EL (cell line): ENCODE measurements around the gene ARHGAP32.

Source experiments
- DNase-seq: peaks from one replicate; pipeline ENCODE4 v3.0.0-alpha.2; 2016

ARHGAP32 gene

GRCh38 chr11:128948583-128948982 is 243.5 kb downstream of the ARHGAP32 start:
- no peak for DNase-seq

GRCh38 chr11:128947773-128948172 is 244.4 kb downstream of the ARHGAP32 start:
- no peak for DNase-seq

GRCh38 chr11:128946648-128947047 is 245.5 kb downstream of the ARHGAP32 start:
- DNase-seq = no peak

- DNase-seq = no peak
Measured at GRCh38 chr11:128943428-128943976, 248.6 kb downstream of the ARHGAP32 start.

DNA sequence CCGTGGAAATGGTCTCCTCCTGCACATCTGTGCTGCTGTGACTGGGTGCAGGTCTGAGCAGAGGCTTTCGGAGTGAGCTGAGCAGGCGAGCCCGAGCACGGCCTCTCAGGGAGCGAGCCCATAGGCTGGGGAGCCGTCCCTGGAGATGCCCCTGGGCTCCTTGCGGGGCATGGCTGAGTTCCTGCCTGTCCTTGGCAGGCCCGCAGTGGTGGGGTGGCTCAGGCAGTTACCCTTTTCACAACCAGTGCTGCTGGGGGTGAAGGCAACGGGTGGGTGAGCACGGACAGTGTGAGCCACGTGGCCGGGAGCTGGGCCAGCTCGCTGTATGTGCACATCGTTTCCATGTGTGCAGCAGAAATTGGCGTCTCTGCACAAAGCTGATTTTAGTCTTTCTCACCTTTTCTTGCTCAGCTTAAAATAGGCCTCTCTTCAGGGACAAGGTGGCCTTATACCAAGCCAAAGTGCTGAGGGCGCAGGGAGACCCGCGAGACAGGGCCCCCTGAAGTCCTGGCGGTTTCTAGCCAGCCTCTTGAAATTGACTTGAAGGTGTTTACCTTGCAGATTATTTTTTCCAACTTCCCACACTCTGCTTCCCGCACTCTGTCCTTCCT is 249.2 kb downstream of the ARHGAP32 start, which contains the start of gene TP53AIP1:
Gene TP53AIP1, minus strand, starts transcription at position 55 of the 611 bp plus-strand sequence. CDS start 5,053 bp downstream, outside the sequence.
- no peak for DNase-seq

DNA sequence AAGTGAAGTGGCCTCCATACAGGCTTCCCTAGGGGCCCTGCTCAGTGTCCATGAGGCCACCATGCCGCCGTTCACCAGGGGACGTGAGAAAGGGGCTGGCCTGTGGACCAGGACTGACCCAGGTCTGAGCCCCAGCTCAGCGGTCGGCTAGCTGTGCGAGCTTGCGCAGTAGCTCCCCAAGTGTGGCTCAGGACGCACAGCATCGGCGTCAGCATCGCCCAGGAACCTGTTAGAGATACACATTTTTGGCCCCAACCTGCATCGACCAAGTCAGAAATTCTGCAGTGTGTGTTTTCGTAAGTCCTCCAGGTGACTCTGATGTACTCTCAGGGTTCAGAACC is 249.9 kb downstream of the ARHGAP32 start:
- no peak for DNase-seq

DNA sequence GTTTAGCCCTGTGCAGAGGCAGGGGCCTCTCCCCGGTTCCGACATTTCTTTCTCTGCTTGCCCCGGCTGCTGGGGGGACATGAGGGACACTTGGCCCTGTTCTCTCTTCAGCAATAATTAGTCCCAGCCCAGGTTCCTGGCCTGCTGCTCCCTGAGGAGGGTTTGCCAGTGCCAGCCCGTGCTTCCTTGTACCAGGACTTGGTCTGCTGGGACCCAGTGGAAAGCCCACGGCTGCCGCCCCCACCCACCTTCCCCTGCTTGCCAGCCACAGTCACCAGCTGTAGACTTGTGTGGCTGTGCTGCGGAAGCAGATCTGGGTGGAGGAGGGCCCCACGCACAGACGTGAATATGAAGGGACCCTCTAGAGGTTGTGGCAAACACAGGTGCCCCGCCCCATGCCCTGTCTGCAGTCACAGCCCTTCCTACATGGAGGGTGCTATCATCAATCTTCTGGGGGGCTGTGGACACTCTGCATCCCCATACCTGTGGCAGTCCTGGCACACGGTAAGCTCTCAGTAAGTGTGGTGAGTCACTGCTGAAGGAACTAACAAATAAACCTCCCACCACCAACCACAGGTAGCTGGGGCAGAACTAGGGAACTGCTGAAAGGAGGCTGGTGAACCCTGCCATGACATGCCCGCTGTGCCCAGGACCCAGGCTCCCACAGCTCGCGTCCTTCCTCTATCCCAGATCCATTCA is 250.4 kb downstream of the ARHGAP32 start:
- DNase-seq = no peak

DNA sequence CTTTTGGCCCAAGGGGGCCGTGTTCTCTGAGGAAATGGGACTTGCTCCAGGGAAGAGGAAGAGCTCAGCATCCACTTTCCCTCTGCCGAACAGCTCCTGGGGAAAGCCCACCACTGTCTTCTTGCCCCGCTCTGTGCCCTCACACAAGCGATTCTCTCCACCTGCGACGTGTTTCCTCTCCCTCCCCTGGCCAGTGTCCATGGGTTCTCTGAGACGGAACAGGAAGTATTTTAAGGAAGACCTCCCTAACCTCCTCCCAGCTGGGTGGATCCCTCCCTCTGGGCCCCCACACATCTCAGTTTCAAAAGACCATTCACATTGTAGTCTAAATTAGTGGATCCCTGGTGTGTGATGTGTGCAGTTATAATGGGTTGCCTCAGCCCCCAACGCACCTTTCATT is 251.0 kb downstream of the ARHGAP32 start:
- DNase-seq = no peak

- DNase-seq = no peak
Measured at GRCh38 chr11:128940603-128941002, 251.5 kb downstream of the ARHGAP32 start.

GRCh38 chr11:128940156-128940555 is 252.0 kb downstream of the ARHGAP32 start:
- DNase-seq = no peak

GRCh38 chr11:128939591-128939990 is 252.5 kb downstream of the ARHGAP32 start:
- no peak for DNase-seq

DNA sequence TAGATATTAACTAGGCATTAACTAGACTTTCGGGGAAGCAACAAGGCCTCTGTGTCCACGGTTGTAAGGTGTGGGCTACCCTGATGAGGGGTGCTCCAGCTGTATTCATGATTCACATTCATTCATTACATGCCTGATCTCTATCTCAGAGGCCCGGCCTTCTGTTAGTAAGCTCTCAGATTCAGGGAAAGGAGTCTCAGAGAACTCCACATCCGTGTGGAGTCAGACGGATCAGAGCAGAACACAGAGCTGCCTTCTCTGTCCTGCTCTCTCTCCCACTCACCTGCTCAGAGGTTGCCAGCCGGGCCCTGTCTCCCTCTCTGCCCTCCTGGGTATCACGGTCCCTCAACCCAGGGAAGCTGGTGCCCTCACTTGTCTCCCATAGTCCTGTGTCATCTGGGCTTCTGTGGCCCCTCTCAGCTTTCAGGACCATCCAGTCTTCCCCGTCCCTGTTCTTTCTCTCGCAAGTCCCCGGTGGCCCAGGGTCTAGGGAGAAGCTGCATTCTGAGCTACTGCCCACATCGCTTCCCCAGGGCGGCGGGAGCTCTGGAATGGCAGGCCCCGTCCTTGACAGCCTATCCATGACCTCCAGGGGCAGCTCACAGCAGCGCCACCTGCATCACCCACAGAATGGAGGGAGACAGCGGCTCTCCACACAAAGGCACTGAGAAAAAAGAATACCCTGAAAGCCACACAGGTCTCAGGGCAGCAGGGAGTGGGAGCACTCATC is 253.8 kb downstream of the ARHGAP32 start:
- DNase-seq = no peak

GRCh38 chr11:128937480-128937879 is 254.6 kb downstream of the ARHGAP32 start:
- no peak for DNase-seq

DNA sequence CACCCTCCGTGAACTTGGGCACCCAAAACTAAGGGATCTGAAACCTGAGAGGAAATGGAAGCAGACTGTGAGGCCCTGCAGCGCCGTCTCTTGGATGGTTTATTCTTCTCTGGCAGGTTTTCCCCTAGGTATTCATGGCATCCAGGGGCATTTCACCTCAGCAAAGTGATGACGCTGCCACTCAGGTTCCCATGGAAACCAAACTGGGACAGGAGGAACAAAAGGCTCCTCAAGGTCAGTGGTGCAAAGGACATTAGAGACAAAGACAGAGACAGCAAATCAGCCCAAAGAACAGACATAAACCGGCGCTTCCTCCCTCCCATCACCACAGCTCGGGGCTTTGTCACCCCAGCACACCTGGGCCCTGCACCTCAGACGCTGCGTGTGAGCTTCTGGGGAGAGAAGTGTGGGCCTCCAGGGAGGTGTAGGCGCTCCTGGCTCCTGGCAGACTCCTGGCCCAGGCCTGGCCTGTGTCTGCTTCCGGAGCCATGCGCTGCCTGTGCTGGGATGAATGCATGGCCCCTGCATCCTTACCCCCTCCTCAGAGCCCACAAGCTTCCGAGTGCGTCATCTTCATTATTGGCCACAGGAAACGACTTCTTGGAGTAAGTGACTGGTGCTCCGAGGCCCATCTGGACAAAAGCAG is 255.4 kb downstream of the ARHGAP32 start:
- no peak for DNase-seq

DNA sequence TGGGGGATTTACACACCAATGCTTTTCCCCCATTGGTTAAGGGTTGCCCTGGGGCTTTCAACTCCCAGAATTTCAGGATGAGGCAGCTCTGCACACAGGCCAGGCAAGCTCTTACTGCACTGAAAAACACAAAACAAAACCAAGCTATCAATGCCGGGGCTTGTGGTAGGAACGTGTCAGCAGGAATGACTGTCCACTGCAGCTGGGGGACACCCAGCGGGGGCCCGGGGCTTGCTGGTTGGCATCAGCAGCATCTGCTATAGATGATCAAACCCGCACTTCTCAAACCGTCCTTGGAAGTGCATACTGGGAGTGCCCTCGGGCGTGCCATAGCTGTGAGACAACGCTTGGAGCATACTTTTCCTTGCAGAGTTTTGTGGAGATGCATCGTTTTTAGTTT is 257.2 kb downstream of the ARHGAP32 start:
- no peak for DNase-seq

DNA sequence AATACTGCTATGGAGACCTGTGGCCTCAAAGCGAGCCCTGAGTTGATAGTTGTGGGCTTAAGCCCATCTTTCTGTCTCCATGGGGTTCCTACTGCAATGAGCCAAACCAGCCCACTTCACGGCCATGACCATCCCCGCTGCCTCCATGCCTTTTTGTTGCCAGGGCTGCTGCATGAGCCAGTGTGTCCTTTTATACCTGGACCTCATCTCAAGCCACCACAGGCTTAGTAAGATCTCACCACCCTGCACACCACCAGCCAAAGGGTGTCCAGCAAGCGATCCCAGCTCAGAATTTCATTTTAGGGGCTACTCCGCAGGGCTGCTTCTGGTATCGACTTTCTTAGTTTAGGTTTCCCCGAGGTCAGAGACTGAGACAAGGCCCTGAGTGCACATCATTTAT is 257.8 kb downstream of the ARHGAP32 start:
- DNase-seq = no peak

- no peak for DNase-seq
Measured at GRCh38 chr11:128933481-128934178, 258.5 kb downstream of the ARHGAP32 start.

DNA sequence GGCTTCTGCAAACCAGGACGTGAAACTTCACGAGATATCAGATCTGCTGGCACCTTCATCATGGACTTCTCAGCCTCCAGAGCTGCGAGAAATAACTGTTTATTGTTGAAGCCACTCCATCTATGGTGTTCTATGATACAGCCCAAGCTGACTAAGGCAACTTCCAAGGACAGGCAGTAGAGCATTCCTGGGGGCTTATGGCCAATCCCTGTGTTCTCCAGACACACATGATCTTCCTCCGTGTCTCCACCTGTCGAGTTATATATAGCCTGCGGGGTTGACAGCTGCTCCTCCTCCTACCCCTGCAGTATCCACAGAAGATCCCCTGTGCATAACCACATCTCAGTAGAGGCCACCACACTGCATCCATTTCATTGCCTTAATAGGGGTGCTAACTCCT is 260.5 kb downstream of the ARHGAP32 start:
- no peak for DNase-seq

DNA sequence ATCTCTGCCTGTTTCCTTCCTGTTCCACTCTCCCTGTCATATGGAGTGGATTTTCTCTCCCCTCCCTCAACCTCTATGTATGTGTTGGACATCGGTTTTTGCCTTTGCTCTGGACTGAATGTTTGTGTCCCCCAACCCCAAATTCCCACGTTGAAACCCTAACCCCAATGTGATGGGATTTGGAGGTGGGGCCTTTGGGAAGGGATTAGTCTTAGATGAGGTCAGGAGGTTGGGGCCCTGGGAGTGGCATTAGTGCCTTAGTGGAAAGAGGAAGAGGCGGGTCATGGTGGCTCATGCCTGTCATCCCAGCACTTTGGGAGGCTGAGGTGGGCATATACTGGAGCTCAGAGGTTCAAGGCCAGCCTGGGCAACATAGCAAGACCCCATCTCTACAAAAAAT is 261.1 kb downstream of the ARHGAP32 start:
- DNase-seq = no peak

- peak; percentile 51 for DNase-seq
Measured at GRCh38 chr11:128929991-128930390, 262.1 kb downstream of the ARHGAP32 start.

GRCh38 chr11:128929468-128929867 is 262.7 kb downstream of the ARHGAP32 start:
- no peak for DNase-seq

DNA sequence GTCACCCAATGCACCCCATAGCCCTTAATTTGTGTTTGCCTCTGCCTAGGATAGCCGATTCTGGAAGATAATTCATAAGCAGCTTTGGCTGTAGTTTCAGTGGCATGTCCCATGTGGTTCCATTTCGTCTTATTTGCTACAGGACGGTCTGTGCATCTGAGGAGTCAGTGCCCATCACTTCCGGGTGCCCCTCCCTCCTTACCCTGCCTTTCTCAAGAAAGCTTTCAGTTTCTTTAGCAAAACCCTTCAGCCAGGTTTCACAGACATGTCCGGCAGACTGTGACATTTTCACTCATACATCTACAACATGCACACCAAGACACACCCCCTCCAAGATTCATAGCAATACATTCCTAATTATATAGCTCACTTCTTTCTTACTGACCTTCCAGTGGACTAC is 263.7 kb downstream of the ARHGAP32 start:
- peak; percentile 11 for DNase-seq
